Mononuclear cell (primary cell): Measurements from ENCODE around the gene RNF19B. TPM values are rescaled to one million over a fixed set of nuclear protein-coding genes. Genes with fewer than 3 reads are reported as not detected.
"Not testable (repeated sequence)": the region's sequence is repeated elsewhere in the genome, so short reads cannot be mapped to it uniquely, and the experiment has no call there.

Experiments used
- H3K27me3 ChIP-seq: 2 replicates; pipeline ENCODE4 v1.6.0; 2011; ENCODE audit warnings: low read length, control low read depth; ENCODE audit not compliant: insufficient read depth
- H3K4me1 ChIP-seq: 2 replicates; pipeline ENCODE4 v1.5.1; 2011; ENCODE audit warnings: mild to moderate bottlenecking, low read length, control low read depth; ENCODE audit not compliant: insufficient read depth
- H3K4me3 ChIP-seq: 2 replicates; pipeline ENCODE4 v1.5.1; 2011; ENCODE audit warnings: mild to moderate bottlenecking, low read length, moderate library complexity
- H3K9me3 ChIP-seq: 2 replicates; pipeline ENCODE4 v1.5.1; 2011; ENCODE audit warnings: low read depth, mild to moderate bottlenecking, control low read depth, low read length
- total RNA-seq: library from RNA; depleted of rRNA; stranded (reverse); fragments of >200 nt; gene quantifications from one replicate; pipeline ENCODE4 v1.2.3, GENCODE V29; 2012

Gene RNF19B
- total RNA-seq, 1 donor = 69.0 TPM

DNA sequence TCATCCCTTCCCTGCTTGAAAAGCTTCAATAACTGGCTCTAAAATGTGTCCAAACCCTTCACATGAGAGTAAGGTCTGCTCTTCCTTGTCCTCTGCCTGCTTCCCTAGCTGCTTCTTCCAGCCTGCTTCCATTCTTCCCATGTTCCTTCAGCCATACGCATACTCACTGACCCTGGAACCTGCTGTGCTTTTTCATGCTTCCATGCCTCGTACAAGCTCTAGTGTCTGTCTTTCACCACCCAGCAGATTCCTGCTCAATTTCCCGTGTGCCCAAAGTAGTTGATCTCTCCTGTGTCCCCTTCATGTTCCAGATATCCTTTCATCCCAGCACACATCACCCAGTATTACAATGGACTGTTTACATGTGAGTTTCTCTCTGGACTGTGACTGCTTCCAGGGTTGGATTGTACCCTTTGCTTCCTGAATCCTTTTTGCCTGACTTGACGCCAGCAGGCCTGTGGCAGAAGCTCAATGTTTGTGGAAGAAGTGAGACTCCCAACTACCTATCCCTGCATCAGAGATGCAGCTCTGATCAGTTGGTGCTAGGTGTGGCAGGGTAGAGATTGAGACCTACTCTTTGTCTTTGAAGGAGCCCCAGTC lies 35.9 kb upstream of the RNF19B start:
- Histone ChIP-seq H3K4me3 (no peak overlapping the region), H3K4me1 (peaks cover 39% of the 10 kb centered on the region), H3K9me3 (no peaks in the 10 kb centered on the region), H3K27me3 (no peaks in the 10 kb centered on the region)

DNA sequence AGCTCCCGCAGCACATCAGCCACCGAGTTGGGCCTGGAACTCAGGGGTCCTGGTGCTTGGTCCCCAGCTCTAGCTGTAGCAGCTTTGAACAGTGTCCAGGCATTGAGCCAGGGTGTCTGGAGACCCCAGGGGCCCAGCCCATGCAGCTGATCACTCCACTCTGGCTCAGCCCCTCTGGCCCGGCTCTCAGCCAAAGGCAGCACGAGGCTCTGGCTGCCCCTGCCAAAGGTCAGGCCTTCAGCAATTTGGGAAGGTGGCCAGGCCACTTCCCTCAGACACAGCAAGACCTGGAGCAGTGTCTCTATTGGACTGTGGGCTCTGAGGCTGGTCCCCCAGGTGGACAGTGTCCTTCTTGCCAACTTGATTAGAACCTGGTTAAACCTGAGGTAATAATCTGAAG lies 34.4 kb upstream of the RNF19B start:
- Histone ChIP-seq H3K27me3 (no peaks in the 10 kb centered on the region), H3K4me1 (peaks cover 53% of the 10 kb centered on the region), H3K9me3 (no peaks in the 10 kb centered on the region), H3K4me3 (no peak overlapping the region)

DNA sequence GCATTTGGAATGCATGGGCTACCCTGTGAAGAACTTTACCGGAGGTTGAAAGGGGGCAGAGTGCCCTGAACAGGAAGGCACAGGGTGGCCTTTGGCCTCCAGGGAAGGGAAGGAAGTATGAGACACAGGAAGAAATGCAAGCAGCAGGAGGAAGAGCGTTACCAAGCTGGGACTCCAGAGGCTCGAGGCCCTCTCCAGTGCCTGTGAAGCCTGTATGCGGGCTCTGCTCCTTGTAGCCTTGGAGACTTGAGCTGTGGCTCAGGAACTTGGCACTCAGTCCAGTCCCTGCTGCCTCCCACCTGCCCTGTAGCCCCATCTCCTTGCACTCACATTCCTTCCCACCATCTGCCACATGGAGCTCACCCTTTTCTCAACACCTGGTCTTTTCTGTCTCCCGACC lies 33.5 kb upstream of the RNF19B start:
- no peak overlapping the region for H3K4me3 ChIP-seq
- peaks cover 62% of the 10 kb centered on the region for H3K4me1 ChIP-seq
- H3K9me3 ChIP-seq = no peaks in the 10 kb centered on the region
- H3K27me3 ChIP-seq = no peaks in the 10 kb centered on the region

DNA sequence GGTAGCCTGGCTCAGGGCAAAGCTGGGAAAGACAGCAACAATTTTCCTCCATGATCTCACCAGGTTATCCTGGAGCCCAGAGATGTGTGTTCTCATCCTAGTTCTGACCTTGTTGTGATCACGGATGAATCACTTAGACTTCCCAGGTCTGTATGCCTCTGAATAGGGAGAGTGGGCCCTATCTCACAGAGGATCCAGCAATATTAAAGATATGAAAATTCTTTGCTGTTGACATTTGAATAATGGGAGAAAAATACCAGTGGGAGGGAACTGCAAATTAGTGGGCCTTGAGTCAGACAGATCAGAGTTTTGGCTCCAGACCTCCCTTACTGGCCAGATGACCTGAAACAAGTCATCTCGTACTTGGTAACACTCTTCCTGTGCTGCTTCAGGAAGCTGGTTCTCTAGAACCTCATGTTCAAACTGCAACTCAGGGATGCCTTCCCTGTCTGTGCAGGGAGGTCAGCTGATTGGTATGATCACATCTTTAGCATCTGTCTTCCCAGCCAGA lies 32.8 kb upstream of the RNF19B start:
- Histone ChIP-seq H3K4me1 (peaks cover 69% of the 10 kb centered on the region), H3K27me3 (no peaks in the 10 kb centered on the region), H3K9me3 (no peaks in the 10 kb centered on the region), H3K4me3 (no peak overlapping the region)

DNA sequence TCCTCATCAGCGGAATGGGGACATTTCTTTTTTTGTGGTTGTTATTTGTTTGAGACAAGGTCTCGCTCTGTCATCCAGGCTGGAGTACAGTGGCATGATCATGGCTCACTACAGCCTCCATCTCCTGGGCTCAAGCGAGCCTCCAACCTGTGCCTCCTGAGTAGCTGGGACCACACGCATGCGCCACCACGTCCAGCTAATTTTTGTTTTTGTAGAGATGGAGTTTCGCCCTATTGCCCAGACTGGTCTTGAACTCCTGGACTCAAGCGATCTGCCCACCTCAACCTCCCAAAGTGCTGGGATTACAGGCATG lies 28.7 kb upstream of the RNF19B start:
- H3K4me1 ChIP-seq = peaks cover 96% of the 10 kb centered on the region
- H3K27me3 ChIP-seq, H3K4me3 ChIP-seq, H3K9me3 ChIP-seq: not testable (repeated sequence)

DNA sequence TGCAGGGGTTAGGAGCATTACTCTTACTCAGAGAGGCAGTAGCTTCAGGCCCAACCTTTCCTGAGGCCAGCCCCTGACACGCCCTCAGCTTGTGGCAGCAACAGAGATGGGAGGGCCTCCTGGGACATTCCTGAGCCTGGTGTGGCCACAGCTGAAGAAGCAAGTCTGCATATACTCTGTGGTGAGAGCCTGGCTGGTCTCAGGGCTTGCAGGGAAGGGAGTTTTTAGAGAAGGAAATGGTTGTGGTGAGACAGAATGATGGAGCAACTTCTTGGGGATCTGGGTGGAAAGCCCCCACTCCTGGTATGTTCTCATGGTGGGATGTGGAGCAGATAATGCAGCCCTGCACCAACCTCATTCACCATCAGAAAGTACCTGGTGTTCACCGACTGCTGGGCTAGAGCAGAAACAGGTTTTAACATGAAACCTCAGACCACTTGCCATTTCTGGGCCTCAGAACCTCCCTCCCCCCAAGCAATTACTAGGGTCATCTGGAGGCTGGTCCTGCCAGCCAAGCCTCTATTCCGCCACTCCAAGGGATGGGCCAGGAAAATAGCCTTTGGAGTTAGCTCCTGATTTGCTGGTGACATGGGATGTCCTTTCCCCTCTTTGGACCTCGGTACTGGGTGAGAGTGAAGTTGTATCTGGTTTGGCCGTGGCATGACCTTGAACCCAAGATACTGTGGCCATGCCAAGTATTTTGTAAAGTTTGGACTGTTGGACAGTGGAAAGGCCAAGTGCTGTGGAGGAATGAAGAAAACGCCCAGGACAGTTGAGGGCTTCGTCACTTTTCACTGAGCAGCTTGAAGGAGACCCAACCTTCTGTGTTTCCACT lies 28.1 kb upstream of the RNF19B start:
- no peaks in the 10 kb centered on the region for H3K27me3 ChIP-seq
- H3K4me3 ChIP-seq = no peak overlapping the region
- peaks cover 94% of the 10 kb centered on the region for H3K4me1 ChIP-seq
- H3K9me3 ChIP-seq = no peaks in the 10 kb centered on the region

DNA sequence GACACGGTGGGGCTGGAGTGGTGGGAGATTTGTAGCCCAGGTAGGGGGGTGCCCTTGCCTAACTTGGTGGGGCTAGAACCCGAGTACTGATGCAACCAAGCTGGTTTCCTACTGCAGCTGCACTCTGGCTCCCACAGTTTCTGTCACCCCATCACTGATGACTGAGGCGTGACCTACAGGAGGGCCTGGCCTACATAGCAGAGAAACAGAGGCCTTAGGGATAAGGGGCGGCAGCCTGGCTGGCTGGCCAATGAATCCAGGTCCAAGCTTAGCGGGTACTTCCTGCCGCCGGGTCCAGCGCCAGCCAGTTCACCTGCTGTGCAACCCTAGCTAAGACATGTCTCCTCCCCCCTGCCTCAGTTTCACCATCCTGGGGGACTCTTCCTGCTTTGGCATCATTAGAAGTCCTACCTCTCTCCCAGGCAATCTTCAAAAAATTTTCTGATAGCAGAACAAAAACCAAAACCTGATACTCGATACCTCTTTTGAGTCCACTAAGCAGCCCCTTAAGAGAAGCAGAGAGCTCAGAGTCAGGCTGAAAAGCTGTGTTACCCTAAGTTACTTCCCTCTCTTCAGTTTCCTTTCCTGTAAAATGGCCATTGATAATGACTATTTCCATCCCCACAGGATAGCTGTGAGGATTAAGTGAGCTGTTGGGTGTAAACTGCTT lies 27.3 kb upstream of the RNF19B start:
- Histone ChIP-seq H3K9me3 (no peaks in the 10 kb centered on the region), H3K4me1 (peaks cover 92% of the 10 kb centered on the region), H3K27me3 (no peaks in the 10 kb centered on the region), H3K4me3 (no peak overlapping the region)

DNA sequence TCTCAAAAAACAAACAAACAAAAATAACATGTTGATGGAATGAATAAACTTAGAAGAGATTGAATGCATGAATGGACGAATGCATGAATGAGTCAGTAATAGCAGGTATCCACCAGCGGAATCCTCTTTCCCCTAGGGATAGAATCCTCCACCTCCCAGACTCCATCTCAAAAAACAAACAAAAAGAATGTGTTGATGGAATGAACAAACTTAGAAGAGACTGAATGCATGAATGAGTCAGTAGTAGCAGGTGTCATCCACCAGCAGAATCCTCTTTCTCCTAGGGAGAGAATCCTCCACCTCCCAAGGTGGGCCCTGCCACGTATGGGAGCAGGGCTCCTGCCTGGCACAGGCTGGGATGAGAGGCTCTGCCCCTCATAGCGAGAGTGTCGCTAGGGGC lies 26.8 kb upstream of the RNF19B start:
- H3K4me1 ChIP-seq = peaks cover 91% of the 10 kb centered on the region
- H3K4me3 ChIP-seq = no peak overlapping the region
- H3K27me3 ChIP-seq = no peaks in the 10 kb centered on the region
- no peaks in the 10 kb centered on the region for H3K9me3 ChIP-seq

DNA sequence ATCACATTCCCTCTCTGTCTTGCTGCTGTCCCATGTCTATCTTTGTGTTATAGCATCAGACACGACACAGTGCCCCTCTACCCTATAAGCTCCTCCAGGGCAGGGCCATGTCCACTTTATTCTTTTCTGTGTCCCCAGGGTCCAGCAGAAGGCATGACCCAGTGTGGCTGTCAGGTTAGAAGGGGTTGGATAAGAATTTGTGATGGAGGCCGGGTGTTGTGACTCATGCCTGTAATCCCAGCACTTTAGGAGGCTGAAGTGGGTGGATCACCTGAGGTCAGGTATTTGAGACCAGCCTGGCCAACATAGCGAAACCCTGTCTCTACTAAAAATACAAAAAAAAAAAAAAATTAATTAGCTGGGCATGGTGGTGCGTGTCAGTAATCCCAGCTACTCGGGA lies 26.3 kb upstream of the RNF19B start:
- no peaks in the 10 kb centered on the region for H3K27me3 ChIP-seq
- no peaks in the 10 kb centered on the region for H3K9me3 ChIP-seq
- peaks cover 86% of the 10 kb centered on the region for H3K4me1 ChIP-seq
- H3K4me3 ChIP-seq = no peak overlapping the region

DNA sequence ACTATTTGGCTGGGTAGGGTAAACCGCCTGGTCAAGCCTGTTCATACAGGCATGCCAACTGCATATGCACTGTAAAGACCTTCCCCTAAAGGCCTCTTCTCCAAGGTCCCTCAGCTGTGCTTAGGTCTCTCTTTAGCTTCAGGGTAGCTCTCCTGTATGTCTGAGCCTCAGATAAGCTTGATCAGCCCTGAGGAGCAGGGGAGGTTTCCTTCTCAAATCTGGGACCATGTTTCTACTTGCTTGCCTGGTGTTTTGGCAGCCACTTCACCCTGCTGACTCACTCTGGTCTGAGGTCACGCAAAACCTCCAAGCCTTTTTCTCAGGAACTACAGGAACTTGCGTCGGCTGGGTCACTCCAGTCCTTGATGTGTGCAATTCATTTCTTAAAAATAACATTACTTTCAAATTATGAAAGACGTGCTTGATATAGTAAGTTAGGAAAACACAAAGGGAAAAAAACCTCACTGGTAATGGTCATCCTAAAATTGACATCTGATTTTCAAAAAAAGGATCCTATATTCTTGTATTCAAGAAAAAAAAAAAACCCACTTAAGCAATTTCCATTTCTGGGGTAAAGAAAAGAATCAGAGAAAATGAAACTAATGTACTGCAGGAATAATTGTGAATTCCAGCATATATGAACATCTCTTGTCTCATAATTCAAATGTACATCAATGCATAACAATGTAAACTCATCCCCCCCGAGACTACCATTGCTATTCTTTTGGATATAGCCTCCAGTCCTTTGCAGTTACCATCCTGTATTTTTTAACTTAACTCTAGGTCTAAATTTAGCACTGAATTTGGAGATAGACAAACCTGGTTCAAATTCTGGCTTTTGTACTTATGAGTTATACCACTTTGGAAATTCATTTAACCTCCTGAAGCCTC lies 24.8 kb upstream of the RNF19B start:
- no peaks in the 10 kb centered on the region for H3K9me3 ChIP-seq
- no peak overlapping the region for H3K4me3 ChIP-seq
- H3K27me3 ChIP-seq = no peaks in the 10 kb centered on the region
- H3K4me1 ChIP-seq = peaks cover 87% of the 10 kb centered on the region

DNA sequence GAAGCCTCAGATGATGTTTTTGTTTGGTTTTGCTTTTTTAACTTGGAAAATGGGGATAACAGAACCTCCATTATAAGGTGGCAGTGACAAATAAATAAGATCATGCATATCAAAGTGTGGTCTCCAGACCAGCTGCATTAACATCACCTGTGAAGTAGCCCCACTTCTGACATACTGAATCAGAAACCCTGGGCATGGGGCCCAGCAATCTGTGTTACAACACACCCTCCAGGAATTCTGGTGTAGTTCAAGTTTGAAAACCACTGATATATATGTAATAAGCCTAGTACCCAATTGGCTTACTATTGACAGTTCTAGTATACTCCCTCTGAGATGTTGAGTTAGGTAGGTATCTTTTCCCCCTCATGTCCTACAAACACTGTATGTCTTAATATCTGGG lies 24.1 kb upstream of the RNF19B start:
- Histone ChIP-seq H3K4me1 (peaks cover 87% of the 10 kb centered on the region), H3K4me3 (no peak overlapping the region), H3K9me3 (no peaks in the 10 kb centered on the region), H3K27me3 (no peaks in the 10 kb centered on the region)

DNA sequence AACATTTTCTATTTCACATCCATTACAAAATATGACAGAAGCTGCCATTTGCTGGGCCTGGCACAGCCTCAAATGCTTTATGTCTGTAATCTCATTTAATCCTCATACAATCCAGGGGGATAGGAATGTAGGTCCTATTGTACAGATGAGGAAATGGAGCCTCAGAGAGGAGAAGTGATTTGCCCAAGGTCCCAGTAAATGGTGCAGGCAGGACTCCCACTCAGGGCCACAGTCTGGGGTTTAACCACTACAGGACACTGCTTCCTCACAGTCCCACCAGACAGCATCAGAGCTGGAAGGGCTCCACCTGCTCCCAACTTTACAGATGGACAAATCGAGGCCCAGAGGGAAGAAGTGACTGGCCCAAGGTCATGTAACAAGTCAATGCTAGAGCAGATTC lies 20.6 kb upstream of the RNF19B start:
- Histone ChIP-seq H3K4me3 (no peak overlapping the region), H3K9me3 (no peaks in the 10 kb centered on the region), H3K27me3 (no peaks in the 10 kb centered on the region), H3K4me1 (peaks cover 88% of the 10 kb centered on the region)

DNA sequence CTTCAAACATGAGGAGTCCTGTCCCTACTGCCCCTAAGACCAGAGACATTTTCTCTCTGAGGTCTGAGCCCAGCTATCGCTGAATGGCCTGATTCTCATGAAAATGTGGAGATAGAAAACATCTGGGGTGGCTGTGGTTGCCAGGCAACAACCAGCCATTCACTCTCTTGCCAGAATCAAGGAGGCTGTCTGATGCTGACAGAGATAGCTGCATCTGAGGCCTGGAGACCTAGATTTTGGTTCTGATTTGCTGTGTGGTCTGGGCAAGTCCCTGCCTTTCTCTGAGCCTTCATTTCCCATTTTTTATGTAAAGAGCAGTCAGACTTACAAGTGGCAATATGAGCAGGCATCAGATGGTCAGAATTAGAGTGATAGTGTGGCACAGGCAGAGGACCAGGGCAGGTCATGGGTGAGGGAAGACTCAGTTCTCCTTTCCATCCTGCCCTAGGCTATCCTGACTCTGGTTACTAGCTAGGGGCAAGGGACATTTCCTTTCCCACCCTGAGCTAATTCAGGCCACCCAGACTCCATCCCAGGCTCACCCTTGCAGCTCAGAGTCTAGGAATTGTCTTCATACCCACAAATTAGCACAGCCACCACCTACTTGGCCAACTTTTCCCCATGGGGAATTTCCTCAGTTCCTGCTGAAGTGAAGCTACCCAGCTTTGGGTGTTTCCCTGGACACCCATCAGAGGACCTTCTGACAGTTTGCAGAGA lies 20.0 kb upstream of the RNF19B start:
- Histone ChIP-seq H3K27me3 (no peaks in the 10 kb centered on the region), H3K4me3 (no peak overlapping the region), H3K4me1 (peaks cover 89% of the 10 kb centered on the region), H3K9me3 (no peaks in the 10 kb centered on the region)

DNA sequence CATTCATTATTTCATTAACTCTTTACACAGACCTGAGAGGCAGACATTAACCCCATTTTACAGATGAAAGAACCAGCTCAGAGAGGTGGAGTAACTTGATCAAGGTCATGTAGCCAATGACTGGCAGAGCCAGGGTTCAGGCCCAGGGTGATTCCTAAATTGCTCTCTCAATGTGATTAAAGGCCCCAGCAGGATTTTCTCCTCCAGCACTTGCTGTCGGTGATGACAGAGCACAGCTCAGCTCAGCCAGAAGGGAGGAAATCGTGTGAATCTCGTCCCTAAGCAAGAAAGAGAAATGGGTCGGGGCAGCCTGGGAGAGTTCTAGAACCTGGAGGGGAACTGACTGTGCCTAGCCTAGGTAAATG lies 19.5 kb upstream of the RNF19B start:
- no peak overlapping the region for H3K4me3 ChIP-seq
- H3K9me3 ChIP-seq = no peaks in the 10 kb centered on the region
- H3K27me3 ChIP-seq = no peaks in the 10 kb centered on the region
- H3K4me1 ChIP-seq = peaks cover 85% of the 10 kb centered on the region
